Hepatocyte (in vitro differentiated cells): ENCODE data around the gene ITGBL1. TPM values are rescaled to one million over a fixed set of nuclear protein-coding genes. Genes with fewer than 3 reads are reported as not detected.

Experiments
- DNase-seq: peaks from one replicate; pipeline ENCODE4 v3.0.0-alpha.2; 2016; ENCODE audit warnings: low spot score
- H2AFZ ChIP-seq: fragments of 200-600 bp; sonication (generic); 2 replicates; pipeline ENCODE4 v1.6.0; 2016; ENCODE audit warnings: antibody characterized with exemption, mild to moderate bottlenecking
- H3K27ac ChIP-seq: fragments of 200-600 bp; sonication (generic); 2 replicates; pipeline ENCODE4 v1.5.1; 2016; ENCODE audit warnings: mild to moderate bottlenecking
- H3K27me3 ChIP-seq: fragments of 200-600 bp; sonication (generic); 2 replicates; pipeline ENCODE4 v1.6.1; 2016
- H3K36me3 ChIP-seq: fragments of 200-600 bp; sonication (generic); replicated peaks from 2 replicates; pipeline ENCODE4 v1.5.1; 2016; ENCODE audit warnings: low read depth; ENCODE audit not compliant: insufficient read depth
- H3K4me1 ChIP-seq: fragments of 200-600 bp; sonication (generic); 2 replicates; pipeline ENCODE4 v1.5.1; 2016; ENCODE audit warnings: mild to moderate bottlenecking, moderate library complexity; ENCODE audit not compliant: insufficient read depth
- H3K4me2 ChIP-seq: fragments of 200-600 bp; sonication (generic); 2 replicates; pipeline ENCODE4 v1.6.0; 2016
- H3K4me3 ChIP-seq: fragments of 200-600 bp; sonication (generic); 2 replicates; pipeline ENCODE4 v1.5.1; 2016; ENCODE audit warnings: mild to moderate bottlenecking
- H3K79me2 ChIP-seq: fragments of 200-600 bp; sonication (generic); 2 replicates; pipeline ENCODE4 v1.6.0; 2017; ENCODE audit warnings: mild to moderate bottlenecking
- H3K9me2 ChIP-seq: fragments of 200-600 bp; sonication (generic); replicated peaks from 2 replicates; pipeline ENCODE4 v1.6.0; 2017; ENCODE audit warnings: mild to moderate bottlenecking; ENCODE audit not compliant: insufficient read depth
- H3K9me3 ChIP-seq: fragments of 200-600 bp; sonication (generic); 2 replicates; pipeline ENCODE4 v1.5.1; 2016; ENCODE audit warnings: low read depth, mild to moderate bottlenecking
- H4K20me1 ChIP-seq: fragments of 200-600 bp; sonication (generic); 2 replicates; pipeline ENCODE4 v1.6.0; 2016; ENCODE audit warnings: mild to moderate bottlenecking; ENCODE audit not compliant: insufficient read depth, poor library complexity, severe bottlenecking
- EZH2 ChIP-seq: fragments of 200-600 bp; sonication (generic); IDR thresholded peaks from 2 replicates; pipeline ENCODE4 v1.6.1; 2016; ENCODE audit warnings: antibody characterized with exemption, mild to moderate bottlenecking, borderline replicate concordance
- EZH2phosphoT487 ChIP-seq: fragments of 200-600 bp; sonication (generic); IDR thresholded peaks from one replicate; pipeline ENCODE4 v1.6.1; 2018; ENCODE audit warnings: antibody characterized with exemption, mild to moderate bottlenecking, low read depth, moderate library complexity; ENCODE audit not compliant: unreplicated experiment, severe bottlenecking
- WGBS: methylation state at CpG from one replicate; pipeline ENCODE4 v1.1.6; 2016; ENCODE audit warnings: low lambda C conversion rate; ENCODE audit errors: missing lambda C conversion rate; 5-methylcytosine and 5-hydroxymethylcytosine counted together
- polyA plus RNA-seq: library from polyadenylated mRNA; unstranded; fragments of >200 nt; fragmentation: Nextera tagmentation; extraction: Ambion mirVana; gene quantifications from 2 replicates; pipeline ENCODE4 v1.2.1, GENCODE V29; 2016
- total RNA-seq: library from RNA; depleted of rRNA; stranded (reverse); fragments of >200 nt; gene quantifications from 2 replicates; pipeline ENCODE4 v1.2.3, GENCODE V29; 2014
- TF ChIP-seq, protein P1 (sequence below): fragments of 200-600 bp; sonication (generic); IDR thresholded peaks from 2 replicates; pipeline ENCODE4 v1.5.1; 2016; ENCODE audit warnings: antibody characterized with exemption, mild to moderate bottlenecking; ENCODE audit not compliant: poor library complexity

The ITGBL1 gene
- total and polyA plus RNA-seq, 2 experiments from 2014 or later, result 0.33 TPM; not detected in 1

GRCh38 chr13:101690871-101691270 lies 238.4 kb downstream of the ITGBL1 start:
- TF ChIP-seq, protein P1, sequence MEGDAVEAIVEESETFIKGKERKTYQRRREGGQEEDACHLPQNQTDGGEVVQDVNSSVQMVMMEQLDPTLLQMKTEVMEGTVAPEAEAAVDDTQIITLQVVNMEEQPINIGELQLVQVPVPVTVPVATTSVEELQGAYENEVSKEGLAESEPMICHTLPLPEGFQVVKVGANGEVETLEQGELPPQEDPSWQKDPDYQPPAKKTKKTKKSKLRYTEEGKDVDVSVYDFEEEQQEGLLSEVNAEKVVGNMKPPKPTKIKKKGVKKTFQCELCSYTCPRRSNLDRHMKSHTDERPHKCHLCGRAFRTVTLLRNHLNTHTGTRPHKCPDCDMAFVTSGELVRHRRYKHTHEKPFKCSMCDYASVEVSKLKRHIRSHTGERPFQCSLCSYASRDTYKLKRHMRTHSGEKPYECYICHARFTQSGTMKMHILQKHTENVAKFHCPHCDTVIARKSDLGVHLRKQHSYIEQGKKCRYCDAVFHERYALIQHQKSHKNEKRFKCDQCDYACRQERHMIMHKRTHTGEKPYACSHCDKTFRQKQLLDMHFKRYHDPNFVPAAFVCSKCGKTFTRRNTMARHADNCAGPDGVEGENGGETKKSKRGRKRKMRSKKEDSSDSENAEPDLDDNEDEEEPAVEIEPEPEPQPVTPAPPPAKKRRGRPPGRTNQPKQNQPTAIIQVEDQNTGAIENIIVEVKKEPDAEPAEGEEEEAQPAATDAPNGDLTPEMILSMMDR, result no peak
- TF ChIP-seq EZH2phosphoT487 (no peak), EZH2 (no peak)
- no peaks in the 10 kb centered on the region for H3K9me2 ChIP-seq
- 73% methylated on average over 2 of the region's 2 CpGs for WGBS
- H3K27ac ChIP-seq, result no peak overlapping the region
- H2AFZ ChIP-seq, result no peak overlapping the region
- no peaks in the 10 kb centered on the region for H3K79me2 ChIP-seq
- no peaks in the 10 kb centered on the region for H4K20me1 ChIP-seq
- H3K27me3 ChIP-seq, result no peaks in the 10 kb centered on the region
- no peak overlapping the region for H3K4me3 ChIP-seq
- no peak for DNase-seq
- no peaks in the 10 kb centered on the region for H3K9me3 ChIP-seq
- no peaks in the 10 kb centered on the region for H3K4me1 ChIP-seq
- no peaks in the 10 kb centered on the region for H3K36me3 ChIP-seq
- no peak overlapping the region for H3K4me2 ChIP-seq

DNA sequence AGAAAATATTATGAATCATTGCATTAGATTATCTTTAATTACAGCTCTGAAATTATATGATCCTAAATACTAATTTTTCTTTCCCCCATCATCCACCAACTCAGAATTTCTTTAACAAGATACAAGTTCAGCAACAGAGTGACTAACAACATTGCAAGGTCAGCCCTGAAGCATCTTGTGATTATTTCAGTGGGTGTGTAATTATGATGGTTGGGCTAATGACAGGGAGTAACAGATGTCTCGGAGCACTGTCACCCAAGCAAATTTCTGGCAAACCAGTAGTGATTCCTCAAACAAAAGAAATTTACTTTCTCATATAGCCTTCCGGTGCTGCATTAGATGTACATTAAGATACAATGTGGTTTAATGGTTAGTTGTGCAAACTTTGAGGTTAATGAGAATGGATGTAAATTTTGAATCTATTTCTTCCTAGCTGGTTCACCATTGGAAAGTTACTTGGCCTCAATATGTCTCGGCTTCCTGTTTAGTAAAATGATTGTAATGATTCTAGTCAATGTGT lies 238.9 kb downstream of the ITGBL1 start:
- TF ChIP-seq EZH2 (no peak), EZH2phosphoT487 (no peak)
- TF ChIP-seq, protein P1, result no peak
- Histone ChIP-seq H3K9me2 (no peaks in the 10 kb centered on the region), H2AFZ (no peak overlapping the region), H3K79me2 (no peaks in the 10 kb centered on the region), H3K27ac (no peak overlapping the region), H3K4me2 (no peak overlapping the region), H3K36me3 (no peaks in the 10 kb centered on the region), H3K27me3 (no peaks in the 10 kb centered on the region), H4K20me1 (no peaks in the 10 kb centered on the region), H3K4me1 (no peaks in the 10 kb centered on the region), H3K9me3 (no peaks in the 10 kb centered on the region), H3K4me3 (no peak overlapping the region)
- 90% methylated on average over 3 of the region's 3 CpGs for WGBS
- DNase-seq, result no peak

- Histone ChIP-seq H3K36me3 (no peaks in the 10 kb centered on the region), H3K27ac (no peak overlapping the region), H3K4me2 (no peak overlapping the region), H3K4me1 (no peaks in the 10 kb centered on the region), H2AFZ (no peak overlapping the region), H3K4me3 (no peak overlapping the region), H3K9me2 (no peaks in the 10 kb centered on the region), H4K20me1 (no peaks in the 10 kb centered on the region), H3K27me3 (no peaks in the 10 kb centered on the region), H3K9me3 (no peaks in the 10 kb centered on the region), H3K79me2 (no peaks in the 10 kb centered on the region)
- 96% methylated on average over 4 of the region's 4 CpGs for WGBS
- no peak for DNase-seq
- TF ChIP-seq EZH2phosphoT487, result no peak
- no peak for TF ChIP-seq EZH2
- TF ChIP-seq, protein P1, result no peak
These were observed 243.5 kb downstream of the ITGBL1 start for GRCh38 chr13:101695870-101696516.
